C4-2B (cell line): ENCODE results near the gene MALRD1.

ENCODE experiments used
- CTCF ChIP-seq: fragments of 450-650 bp; conservative IDR thresholded peaks from 2 replicates; pipeline ENCODE4 v1.5.1; 2017; ENCODE audit warnings: mild to moderate bottlenecking
- ZFX ChIP-seq: fragments of 450-650 bp; IDR thresholded peaks from 2 replicates; pipeline ENCODE4 v1.6.1; 2017

DNA sequence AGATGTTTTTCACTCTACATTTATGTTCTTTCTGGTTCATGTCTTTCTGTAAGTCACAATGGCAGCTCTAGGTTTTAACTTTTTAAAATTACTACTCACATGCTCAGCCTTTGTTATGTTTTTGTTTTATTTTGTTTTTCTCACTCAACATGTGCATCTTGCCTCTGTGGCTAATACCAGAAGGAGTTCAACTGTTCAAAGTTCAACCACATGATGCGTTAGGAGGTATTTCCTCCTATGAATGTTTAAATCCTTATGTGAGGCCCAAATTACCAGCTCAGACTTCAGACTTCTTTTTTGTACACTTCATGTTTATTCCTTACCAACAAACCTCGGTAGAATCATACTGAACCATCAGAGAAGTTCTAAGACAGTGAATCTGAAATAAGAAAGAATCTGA lies 151.6 kb downstream of the MALRD1 start:
- TF ChIP-seq CTCF (no peak), ZFX (no peak)
